GM18505 (cell line): ENCODE results near the gene GRID1.
"Not testable (repeated sequence)": the region's sequence is repeated elsewhere in the genome, so short reads cannot be mapped to it uniquely, and the experiment has no call there.

Experiments used
- ATAC-seq: cut with Tn5 transposase; IDR thresholded peaks from one replicate; pipeline ENCODE4 v1.9.1; 2021; ENCODE audit not compliant: unreplicated experiment
- POLR2A ChIP-seq: IDR thresholded peaks from 4 replicates; pipeline ENCODE4 v1.6.1; 2011; ENCODE audit warnings: borderline replicate concordance; ENCODE audit not compliant: insufficient read depth, insufficient read length; ENCODE audit errors: extremely low read depth

Gene GRID1

DNA sequence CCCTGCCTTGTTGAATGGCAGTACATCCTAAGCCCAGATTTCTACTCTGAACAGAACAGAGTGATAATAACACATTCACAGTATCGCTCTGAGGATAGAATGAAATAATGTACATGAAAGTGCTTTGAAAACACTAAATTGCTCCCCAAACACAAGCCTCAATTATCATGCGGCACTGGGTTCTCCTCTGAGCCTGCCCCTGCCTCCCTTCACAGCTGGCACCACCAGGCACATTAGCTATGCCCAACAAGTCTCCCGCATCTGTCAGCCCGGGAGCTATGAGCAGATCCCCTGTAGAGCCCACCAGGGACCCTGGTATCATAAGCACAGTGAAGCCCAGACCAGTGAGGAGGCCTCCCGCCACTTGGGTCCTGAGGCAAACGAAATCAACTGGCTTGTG lies 405.5 kb downstream of the GRID1 start:
- no peak for TF ChIP-seq POLR2A
- no peak for ATAC-seq

DNA sequence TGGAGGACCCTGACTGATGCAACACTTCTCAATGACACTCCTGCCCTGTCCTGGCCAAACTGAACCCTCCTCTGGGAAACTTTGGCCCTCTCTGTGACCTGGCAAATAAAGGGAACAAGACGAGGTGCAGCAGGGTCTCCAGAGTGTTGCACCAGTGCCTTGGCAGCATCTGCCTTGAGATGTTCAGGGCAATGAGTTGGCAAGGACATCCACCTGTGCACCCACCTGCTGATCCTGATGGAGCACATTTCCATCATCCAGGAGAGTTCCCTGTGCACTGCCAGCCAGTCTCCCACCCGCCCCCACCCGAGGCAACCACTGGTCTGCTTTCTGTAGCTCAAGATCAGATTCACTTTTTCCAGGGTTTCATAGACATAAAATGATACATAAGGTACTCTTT lies 407.4 kb downstream of the GRID1 start:
- ATAC-seq = no peak
- TF ChIP-seq POLR2A = no peak

DNA sequence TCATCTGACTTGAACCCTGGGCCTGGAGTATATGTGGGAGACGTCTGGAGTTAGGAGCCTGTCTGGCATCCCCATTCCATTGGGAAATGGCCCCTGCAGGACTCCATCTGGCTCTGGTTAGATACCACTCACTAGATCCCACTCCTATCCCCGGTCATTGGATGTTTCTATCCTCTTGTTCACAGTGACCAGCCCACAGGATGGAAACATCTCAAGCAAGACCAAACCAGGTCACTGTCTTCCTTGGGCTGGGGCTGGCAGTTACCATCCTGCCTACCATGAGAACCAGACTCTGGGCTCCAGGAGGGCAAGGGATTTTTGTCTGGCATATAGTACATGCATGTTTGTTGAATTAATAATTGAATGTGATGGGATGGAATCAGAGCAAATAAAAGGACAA lies 415.7 kb downstream of the GRID1 start:
- ATAC-seq = no peak
- TF ChIP-seq POLR2A = no peak

DNA sequence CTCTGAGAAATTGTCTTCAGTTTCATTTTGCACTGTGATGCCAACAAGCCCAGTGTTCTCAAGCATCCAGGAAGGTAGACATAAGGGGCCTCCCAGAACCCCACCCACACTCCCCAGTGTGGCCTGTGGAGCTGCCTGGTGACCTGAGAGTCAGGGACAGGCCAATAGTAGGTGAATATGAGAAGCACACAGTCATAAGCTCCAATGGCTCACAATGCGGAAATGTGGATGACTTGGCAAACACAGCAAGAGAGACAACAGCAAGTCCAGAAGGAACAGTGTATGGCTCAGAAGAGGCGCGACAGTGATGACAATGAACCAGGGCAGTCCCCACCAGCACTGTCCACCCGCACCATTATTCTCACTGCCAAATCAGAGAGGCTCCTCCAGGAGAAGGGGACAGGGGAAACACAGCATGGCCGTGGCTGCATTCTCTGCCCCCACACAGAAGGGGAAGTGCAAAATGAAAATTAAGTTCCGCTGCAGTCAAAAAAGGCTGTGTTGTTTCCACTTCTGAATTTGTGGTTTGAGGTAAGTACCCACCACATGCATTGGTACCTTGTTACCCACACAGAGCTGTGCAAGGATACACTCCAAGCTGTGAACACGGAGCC lies 419.8 kb downstream of the GRID1 start:
- TF ChIP-seq POLR2A = peak; percentile 58
- peak; percentile 83 for ATAC-seq

DNA sequence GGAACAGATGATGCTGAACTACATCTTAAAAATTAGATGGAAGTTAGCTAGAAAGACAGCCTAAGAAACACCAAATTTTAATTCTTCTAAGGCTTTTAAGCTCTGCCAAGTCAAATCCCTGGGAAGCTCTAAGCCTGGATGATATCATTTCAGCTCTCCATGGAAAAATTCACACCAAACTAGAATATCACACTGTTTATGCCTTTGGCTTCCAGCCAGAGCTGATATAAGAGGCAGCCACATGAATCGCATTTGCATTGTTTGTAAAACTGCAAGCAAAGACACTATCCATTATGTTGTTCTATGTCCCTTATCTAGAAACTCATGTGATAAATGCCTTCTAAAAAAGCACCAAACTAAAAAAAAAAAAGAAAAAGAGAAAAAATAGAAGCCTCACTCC lies 430.4 kb downstream of the GRID1 start:
- TF ChIP-seq POLR2A = no peak
- no peak for ATAC-seq

DNA sequence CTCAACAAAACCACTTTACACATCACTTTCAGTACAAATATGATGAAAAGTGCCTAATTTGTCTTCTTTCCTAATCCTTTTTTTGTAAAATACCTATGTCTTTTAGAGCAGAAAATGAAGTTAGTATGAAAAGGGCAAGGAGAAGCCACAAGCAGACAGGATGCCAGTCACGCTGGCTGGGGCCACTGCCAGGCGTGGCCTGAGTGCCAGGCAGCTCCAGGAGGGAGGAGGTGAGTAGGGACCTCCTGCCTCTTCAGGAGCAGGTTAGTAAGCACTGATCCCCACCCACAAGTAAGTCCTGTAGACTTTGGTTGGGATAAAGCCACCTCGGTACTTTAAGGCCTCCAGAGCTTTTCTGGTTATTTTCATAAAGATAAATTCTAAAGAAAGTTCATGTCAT lies 432.0 kb downstream of the GRID1 start:
- TF ChIP-seq POLR2A = no peak
- no peak for ATAC-seq

DNA sequence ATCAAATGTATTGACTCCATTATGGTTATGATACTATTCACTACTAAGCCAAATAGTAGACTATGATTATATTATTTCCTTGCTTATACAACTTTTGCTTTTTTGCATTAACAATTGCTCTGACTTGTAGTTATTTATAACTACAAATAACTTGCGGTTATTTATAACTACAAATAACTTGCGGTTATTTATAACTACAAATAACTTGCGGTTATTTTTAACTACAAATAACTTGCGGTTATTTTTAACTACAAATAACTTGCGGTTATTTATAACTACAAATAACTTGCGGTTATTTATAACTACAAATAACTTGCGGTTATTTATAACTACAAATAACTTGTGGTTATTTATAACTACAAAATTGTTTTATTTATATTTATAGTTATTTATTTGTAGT lies 436.6 kb downstream of the GRID1 start:
- ATAC-seq = not testable (repeated sequence)

DNA sequence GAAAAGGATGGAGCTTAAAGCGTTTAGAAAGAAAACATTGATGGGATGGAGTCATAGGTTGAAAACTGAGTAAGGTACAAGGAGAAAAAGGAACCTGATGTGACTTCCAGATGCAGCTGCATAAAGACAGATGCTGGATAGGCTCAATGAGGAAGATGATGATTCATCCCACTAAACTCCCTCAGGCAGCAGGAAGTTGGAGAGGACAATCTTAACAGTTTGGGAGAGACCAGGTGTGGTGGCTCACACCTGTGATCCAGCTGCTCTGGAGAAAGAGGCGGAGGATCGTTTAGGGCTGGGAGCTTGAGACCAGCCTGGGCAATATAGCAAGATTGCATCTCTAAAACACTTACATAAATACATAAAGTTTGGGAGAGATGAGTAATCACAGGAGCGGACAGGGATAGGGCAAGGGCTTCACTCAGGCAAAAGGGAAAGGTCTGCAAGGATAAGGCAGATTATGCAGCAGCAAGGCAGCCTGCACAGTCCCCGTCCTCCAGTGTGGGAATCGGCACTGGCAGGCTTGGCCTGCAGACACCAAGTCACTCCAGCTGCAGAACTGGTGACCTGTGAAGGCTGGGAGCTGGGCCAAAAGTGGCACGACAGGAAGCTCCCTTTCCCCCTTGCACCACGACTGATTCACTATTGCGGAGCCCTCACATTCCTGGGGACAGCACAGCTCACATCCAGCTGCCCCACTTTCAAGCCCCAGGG lies 438.5 kb downstream of the GRID1 start:
- no peak for ATAC-seq
- no peak for TF ChIP-seq POLR2A

DNA sequence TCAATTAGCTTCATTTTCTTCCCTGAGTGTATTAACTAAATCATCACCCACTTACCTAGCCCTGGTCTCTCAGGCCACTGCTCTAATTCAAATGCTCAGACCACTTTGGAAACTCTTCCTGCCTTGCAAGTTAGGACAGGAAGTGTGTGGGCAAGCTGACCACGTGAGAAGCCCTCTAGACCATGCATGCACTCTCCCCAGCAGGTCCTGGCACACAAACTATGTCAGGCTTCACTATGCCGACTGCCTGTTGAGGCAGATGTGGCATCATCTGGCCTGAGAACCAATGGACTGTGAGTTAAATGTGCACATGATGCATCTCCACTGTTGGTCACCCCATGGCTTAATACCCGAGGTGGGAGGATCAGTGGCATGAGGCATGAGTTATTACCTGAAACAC lies 439.6 kb downstream of the GRID1 start:
- peak; percentile 54 for ATAC-seq
- TF ChIP-seq POLR2A = no peak

DNA sequence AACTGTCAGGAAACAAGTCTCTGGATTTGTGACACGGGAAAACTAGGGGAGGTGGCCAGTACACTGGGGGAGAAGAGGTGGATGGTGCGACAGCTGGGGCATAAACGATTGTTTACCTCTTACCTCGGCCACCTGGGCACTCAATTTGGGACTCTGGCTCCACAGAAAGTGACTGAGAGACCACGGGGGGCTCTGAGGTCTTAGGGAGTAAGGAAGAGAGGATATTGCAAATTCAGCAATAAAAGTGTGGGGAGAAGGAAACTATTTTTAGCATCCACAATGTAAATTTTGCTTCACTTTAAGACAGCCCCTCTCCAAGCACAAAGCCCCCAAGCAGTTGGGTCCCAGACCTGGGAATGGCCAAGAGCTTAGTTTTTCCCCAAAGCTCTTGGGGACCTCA lies 440.5 kb downstream of the GRID1 start:
- no peak for ATAC-seq
- no peak for TF ChIP-seq POLR2A

DNA sequence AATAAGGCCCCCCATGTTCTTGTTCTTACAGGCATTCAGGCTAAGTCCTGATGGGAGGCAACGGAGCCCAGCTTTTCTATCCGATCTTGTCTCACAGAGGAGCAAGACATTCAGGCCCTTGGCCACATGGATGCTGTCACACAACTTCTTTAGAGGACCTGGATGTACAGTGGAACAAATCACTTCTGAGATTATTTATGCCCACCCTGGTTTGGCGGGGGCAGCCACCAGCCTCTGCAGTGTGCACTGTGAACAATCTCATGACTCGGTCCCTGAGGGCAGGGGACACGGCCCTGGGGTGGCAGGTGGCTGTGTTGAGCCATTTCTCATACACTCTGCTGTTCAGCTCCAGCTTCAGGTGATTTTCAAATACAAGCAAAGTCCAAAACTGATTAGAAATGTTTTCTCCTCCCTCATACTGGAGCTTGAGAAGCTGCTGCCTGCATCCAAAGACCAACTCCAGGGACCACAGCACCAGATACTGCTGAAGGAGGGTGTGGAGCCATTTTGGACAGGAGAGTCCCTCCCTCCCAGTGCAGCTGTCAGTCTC lies 441.3 kb downstream of the GRID1 start:
- ATAC-seq = no peak
- no peak for TF ChIP-seq POLR2A

DNA sequence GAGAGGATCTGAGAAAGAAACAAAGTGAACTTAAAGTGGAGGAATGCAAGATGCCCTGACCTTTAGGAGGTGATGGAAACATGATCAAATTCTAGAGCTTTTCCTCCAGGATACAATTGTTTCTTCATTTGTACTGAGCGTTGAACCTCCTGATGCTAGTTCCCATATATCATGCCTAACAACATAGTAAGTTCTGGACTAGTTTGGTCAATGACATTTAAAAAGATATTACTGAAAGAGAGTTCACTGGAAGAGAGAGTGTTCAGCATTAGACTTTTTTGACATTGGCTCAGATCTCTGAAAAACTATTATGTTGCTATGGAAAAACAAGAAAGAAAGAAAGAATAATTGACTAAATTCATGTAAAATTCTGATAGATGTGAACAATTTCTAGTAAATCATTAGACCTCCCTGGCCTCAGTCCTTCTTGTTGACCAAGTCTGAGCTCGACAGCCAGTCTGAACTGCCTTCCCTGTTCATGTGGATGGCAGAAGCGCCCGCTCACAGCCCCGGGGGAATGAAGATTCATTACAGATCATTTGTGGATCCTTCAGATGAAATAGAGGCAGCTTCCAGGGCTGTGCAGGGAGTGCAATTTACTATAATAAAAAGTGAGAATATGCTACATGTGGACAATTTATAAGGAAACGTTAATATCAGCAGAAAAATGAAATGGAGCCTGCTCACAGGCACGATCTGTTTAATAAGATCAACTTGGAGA lies 442.1 kb downstream of the GRID1 start:
- no peak for ATAC-seq
- no peak for TF ChIP-seq POLR2A

DNA sequence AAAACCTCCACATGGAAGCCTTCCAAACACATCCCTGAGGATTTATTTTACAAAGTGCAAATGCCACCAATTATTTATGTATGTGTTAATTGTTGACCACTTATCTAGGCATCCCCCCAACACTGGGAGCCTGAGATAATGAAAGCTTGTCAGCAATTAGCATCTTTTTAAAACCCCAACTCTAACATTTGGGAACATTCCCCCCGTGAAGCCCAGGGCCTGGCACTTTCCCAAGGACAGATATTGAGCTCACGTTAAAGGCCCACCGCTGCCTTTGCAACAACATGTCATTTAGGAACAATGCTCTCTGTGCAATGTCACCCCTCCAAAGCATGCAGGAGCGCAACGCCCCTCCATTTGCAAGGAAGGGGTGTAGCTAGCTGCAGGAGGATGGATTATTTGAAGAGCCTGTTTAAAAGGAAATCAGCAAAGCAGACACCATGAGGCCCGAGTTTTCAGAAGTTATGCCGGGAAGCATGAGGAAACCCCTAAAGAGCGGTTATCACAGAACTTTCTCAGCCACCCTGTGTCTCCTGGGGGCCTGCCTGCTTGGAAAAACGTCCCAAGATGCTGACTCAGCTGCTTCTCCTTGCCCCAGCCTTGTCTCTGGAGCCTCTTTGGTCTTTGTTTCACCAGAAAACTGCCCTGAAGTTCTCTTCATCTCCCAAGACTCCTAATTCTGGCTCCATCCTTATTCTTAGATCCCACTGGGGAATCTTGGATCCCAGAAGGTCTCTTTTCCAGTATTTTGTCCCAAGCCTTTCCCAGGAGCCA lies 444.1 kb downstream of the GRID1 start:
- TF ChIP-seq POLR2A = no peak

More for the DNA sequence above, 444.1 kb downstream of the GRID1 start:
- ATAC-seq = no peak
